Measurements from ENCODE around the gene DYNLT1. TPM values are rescaled to one million over a fixed set of nuclear protein-coding genes. Genes with fewer than 3 reads are reported as not detected.
"Not testable (repeated sequence)": the region's sequence is repeated elsewhere in the genome, so short reads cannot be mapped to it uniquely, and the experiment has no call there.

DYNLT1 gene
- total and polyA plus RNA-seq, 9 donors, result 50.0 to 217 (median 103) TPM

GRCh38 chr6:158661156-158661685, 16.7 kb upstream of the DYNLT1 start:
- TF ChIP-seq POLR2A (IDR thresholded peaks at IDR 0.05), result no peak
- no peak for TF ChIP-seq EP300 (IDR thresholded peaks at IDR 0.05)
- TF ChIP-seq CTCF (IDR thresholded peaks at IDR 0.05), result no peak

GRCh38 chr6:158660333-158660754, 15.8 kb upstream of the DYNLT1 start:
- Histone ChIP-seq H3K36me3 (no peaks in the 10 kb centered on the region), H3K9me3 (no peaks in the 10 kb centered on the region), H3K4me3 (no peak overlapping the region), H3K4me1 (ENCODE audit: insufficient read depth) (peaks cover 3% of the 10 kb centered on the region), H3K27ac (no peak overlapping the region), H3K27me3 (no peaks in the 10 kb centered on the region)
- WGBS, 3 donors, result 40 to 54% (median 45%) methylated on average over 10 of the region's 10 CpGs
- intact Hi-C loops (cut with DNase I), result loop anchor here in 1 of 4 donors (10.0 kb wide), 1 partner anchor 126 kb away; no protein-coding TSS in a partner anchor
- DNase-seq, result no peak
- TF ChIP-seq CTCF (IDR thresholded peaks at IDR 0.05), result no peak
- TF ChIP-seq POLR2A (IDR thresholded peaks at IDR 0.05), result no peak
- TF ChIP-seq EP300 (IDR thresholded peaks at IDR 0.05), result no peak

More at GRCh38 chr6:158661156-158661685, 16.7 kb upstream of the DYNLT1 start:
- no peak for DNase-seq
- Histone ChIP-seq H3K27ac (no peak overlapping the region), H3K36me3 (no peaks in the 10 kb centered on the region), H3K4me1 (ENCODE audit: insufficient read depth) (peaks cover 3% of the 10 kb centered on the region), H3K9me3 (no peaks in the 10 kb centered on the region), H3K27me3 (no peaks in the 10 kb centered on the region), H3K4me3 (no peak overlapping the region)
- intact Hi-C loops (cut with DNase I), result loop anchor here in 1 of 4 donors (10.0 kb wide), 1 partner anchor 126 kb away; no protein-coding TSS in a partner anchor
- 88 to 100% (median 96%) methylated on average over 3 of the region's 3 CpGs for WGBS, 3 donors

GRCh38 chr6:158656986-158657385, 12.4 kb upstream of the DYNLT1 start:
- H3K27me3 ChIP-seq; DNase-seq; H3K9me3 ChIP-seq; H3K27ac ChIP-seq; H3K4me3 ChIP-seq; intact Hi-C loops (cut with DNase I); H3K36me3 ChIP-seq: not testable (repeated sequence)
- peaks cover 10% of the 10 kb centered on the region for H3K4me1 ChIP-seq (ENCODE audit: insufficient read depth)
- WGBS, 3 donors, result 75 to 85% (median 82%) methylated on average over 9 of the region's 9 CpGs

GRCh38 chr6:158655569-158656450, 11.3 kb upstream of the DYNLT1 start:
- Histone ChIP-seq H3K27me3 (no peaks in the 10 kb centered on the region), H3K9me3 (no peaks in the 10 kb centered on the region), H3K4me3 (no peak overlapping the region), H3K36me3 (no peaks in the 10 kb centered on the region), H3K27ac (no peak overlapping the region), H3K4me1 (ENCODE audit: insufficient read depth) (peaks cover 10% of the 10 kb centered on the region)
- intact Hi-C loops (cut with DNase I), result no loop called here
- no peak for TF ChIP-seq POLR2A (IDR thresholded peaks at IDR 0.05)
- no peak for TF ChIP-seq CTCF (IDR thresholded peaks at IDR 0.05)
- TF ChIP-seq EP300 (IDR thresholded peaks at IDR 0.05), result no peak
- no peak for DNase-seq
- 92% methylated on average over 22 of the region's 22 CpGs for WGBS, 3 donors

Data from ovary (tissue), 9 donors.